HAP-1 (cell line): ENCODE data around the gene FOXO3.
"Not testable (repeated sequence)": the region's sequence is repeated elsewhere in the genome, so short reads cannot be mapped to it uniquely, and the experiment has no call there.

ENCODE experiments used
- DNase-seq, 2 experiments: peaks; one replicate each; pipeline ENCODE4 v3.0.0-alpha.2; 2016 to 2020; ENCODE audit warnings: low spot score in 2 of 2
- H3K27me3 ChIP-seq: fragments of 250-450 bp; sonication (Bioruptor Pico); 2 replicates; pipeline ENCODE4 v1.5.1; 2020; ENCODE audit warnings: low read depth, mild to moderate bottlenecking, moderate library complexity
- H3K36me3 ChIP-seq: fragments of 250-450 bp; sonication (Bioruptor Pico); replicated peaks from 2 replicates; pipeline ENCODE4 v1.5.1; 2020; ENCODE audit warnings: mild to moderate bottlenecking
- H3K4me1 ChIP-seq: fragments of 250-450 bp; sonication (Bioruptor Pico); 2 replicates; pipeline ENCODE4 v1.5.1; 2020; ENCODE audit warnings: mild to moderate bottlenecking
- H3K4me3 ChIP-seq: fragments of 250-450 bp; sonication (Bioruptor Pico); 2 replicates; pipeline ENCODE4 v1.5.1; 2020; ENCODE audit warnings: mild to moderate bottlenecking, moderate library complexity
- H3K9me3 ChIP-seq: fragments of 250-450 bp; sonication (Bioruptor Pico); 2 replicates; pipeline ENCODE4 v1.5.1; 2020; ENCODE audit warnings: mild to moderate bottlenecking, moderate library complexity
- in situ Hi-C: fragments of 300-500 bp; cut with MboI; formaldehyde crosslinking; loops from 3 replicates; pipeline ENCODE4 v1.14.3; 2020; ENCODE audit warnings: low sequenced_read_pairs, inconsistent platforms, mixed read lengths

Gene FOXO3

DNA sequence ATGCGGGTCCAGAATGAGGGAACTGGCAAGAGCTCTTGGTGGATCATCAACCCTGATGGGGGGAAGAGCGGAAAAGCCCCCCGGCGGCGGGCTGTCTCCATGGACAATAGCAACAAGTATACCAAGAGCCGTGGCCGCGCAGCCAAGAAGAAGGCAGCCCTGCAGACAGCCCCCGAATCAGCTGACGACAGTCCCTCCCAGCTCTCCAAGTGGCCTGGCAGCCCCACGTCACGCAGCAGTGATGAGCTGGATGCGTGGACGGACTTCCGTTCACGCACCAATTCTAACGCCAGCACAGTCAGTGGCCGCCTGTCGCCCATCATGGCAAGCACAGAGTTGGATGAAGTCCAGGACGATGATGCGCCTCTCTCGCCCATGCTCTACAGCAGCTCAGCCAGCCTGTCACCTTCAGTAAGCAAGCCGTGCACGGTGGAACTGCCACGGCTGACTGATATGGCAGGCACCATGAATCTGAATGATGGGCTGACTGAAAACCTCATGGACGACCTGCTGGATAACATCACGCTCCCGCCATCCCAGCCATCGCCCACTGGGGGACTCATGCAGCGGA is 102.9 kb downstream of the FOXO3 start:
- DNase-seq, H3K4me1 ChIP-seq, H3K27me3 ChIP-seq, in situ Hi-C loops, H3K4me3 ChIP-seq, H3K9me3 ChIP-seq: not testable (repeated sequence)
- peaks cover 11% of the 10 kb centered on the region; the same call in 1 of the 2 replicates for H3K36me3 ChIP-seq

DNA sequence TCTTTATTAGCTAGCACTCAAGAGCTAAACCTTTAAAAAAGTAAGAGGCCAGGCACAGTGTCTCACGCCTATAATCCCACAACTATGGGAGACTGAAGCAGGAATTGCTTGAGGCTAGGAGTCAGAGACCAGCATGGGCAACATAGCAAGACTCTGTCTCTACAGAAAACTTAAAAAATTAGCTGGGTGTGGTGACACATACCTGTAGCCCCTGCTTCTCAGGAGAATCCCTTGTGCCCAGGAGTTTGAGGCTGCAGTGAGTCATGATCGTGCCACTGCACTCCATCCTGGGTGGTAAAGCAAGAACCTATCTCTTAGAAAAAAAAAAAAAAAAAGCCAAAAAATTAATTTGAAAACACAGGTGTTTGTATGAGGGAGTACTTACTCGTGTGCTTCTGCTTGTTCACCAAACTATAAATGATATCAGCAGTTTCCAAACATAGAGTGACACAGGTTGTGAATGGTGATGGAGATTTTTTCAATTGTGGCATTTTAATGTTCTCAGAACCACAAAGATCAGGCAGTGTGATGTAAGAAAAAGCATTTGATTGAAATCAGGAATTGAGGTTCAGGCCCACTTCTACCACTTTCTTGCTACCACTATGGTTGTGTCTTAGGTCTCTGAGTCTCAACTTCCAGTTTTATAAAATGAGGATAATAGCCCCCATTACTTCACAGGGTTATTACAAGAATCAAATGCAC is 104.9 kb downstream of the FOXO3 start:
- DNase-seq, result no peak
- Histone ChIP-seq H3K36me3 (peaks cover 11% of the 10 kb centered on the region; the same call in 1 of the 2 replicates), H3K9me3 (no peaks in the 10 kb centered on the region), H3K27me3 (no peaks in the 10 kb centered on the region), H3K4me1 (peaks cover 5% of the 10 kb centered on the region; the same call in 1 of the 2 replicates), H3K4me3 (no peak overlapping the region)
- in situ Hi-C loops, result no loop called here

DNA sequence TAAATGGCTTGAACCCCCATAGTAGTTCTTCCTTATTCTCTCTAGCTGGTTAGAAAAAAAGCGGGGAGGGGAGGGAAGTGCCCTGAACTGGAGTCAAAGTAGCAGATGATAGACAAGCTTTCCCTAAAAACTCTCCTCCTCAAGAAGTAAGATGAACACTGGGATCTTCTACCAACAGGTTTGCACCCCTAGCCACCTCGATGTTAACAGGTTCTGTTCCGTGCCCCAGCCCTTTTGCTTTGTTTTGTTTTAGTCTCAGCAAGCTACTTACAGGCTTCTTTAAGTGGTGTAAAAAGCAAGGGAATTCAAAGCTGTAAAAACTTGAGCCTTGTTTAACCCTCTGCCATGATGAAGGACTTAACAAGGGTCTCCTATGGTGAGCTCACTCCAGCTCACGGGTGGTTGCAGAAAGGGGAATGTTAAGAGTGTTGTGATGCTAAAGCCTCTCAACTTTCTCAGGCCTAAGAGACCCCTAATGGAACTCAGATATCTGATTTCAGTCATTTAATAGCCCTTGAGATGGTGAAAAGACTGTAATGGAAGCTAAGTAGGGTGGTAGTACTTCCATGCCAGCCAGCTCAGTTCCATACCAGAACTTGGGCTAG is 106.0 kb downstream of the FOXO3 start:
- DNase-seq, result no peak
- in situ Hi-C loops, result no loop called here
- Histone ChIP-seq H3K9me3 (no peaks in the 10 kb centered on the region), H3K36me3 (peaks cover 11% of the 10 kb centered on the region; the same call in 1 of the 2 replicates), H3K4me3 (no peak overlapping the region), H3K4me1 (peaks cover 5% of the 10 kb centered on the region; the same call in 1 of the 2 replicates), H3K27me3 (no peaks in the 10 kb centered on the region)

DNA sequence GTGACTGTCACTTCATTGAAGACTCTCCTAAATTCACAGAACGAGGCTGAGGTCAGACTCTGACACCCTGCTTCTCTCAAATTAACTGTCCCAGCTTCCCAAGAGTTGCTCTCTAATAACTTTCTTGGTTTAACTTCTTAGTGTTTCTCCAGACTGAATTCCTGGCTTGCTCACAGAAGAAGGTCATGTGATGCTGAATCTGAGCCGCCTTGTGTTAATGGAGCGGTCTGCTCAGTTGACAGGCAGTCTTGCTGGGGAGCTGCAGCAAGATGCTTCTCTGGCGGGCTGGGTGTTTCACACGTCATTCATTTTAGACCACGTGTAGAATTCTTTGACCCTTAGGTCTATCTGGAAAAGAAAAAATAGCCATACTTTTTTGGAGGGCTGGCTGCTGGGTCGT is 107.3 kb downstream of the FOXO3 start:
- H3K27me3 ChIP-seq, result no peaks in the 10 kb centered on the region
- in situ Hi-C loops, result no loop called here
- peaks cover 11% of the 10 kb centered on the region; the same call in 1 of the 2 replicates for H3K36me3 ChIP-seq
- H3K4me3 ChIP-seq, result no peak overlapping the region
- H3K4me1 ChIP-seq, result peaks cover 5% of the 10 kb centered on the region; the same call in 1 of the 2 replicates
- DNase-seq, result no peak
- H3K9me3 ChIP-seq, result no peaks in the 10 kb centered on the region

DNA sequence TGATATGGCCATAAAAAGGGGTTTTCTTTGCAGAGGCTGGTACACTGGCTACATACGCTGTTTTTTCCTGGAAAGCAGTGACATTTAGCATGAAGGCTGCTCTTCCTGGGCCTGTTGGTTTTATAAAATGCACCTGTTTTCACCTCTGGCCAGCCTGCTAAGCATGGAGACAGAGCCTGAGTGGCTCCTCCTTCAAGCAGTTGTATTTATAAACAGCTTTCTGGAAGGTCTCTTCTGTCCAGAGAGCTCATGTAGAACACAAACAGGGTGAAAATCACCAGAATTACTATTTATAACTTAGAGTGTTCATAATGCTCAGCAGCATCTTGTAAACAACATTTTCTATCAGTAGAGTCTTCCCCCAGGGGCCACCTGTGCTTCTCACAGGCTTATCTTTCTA is 109.0 kb downstream of the FOXO3 start:
- in situ Hi-C loops, result no loop called here
- Histone ChIP-seq H3K4me1 (peaks cover 5% of the 10 kb centered on the region; the same call in 1 of the 2 replicates), H3K9me3 (no peaks in the 10 kb centered on the region), H3K27me3 (no peaks in the 10 kb centered on the region), H3K36me3 (peaks cover 10% of the 10 kb centered on the region; the same call in 1 of the 2 replicates), H3K4me3 (no peak overlapping the region)
- no peak for DNase-seq

DNA sequence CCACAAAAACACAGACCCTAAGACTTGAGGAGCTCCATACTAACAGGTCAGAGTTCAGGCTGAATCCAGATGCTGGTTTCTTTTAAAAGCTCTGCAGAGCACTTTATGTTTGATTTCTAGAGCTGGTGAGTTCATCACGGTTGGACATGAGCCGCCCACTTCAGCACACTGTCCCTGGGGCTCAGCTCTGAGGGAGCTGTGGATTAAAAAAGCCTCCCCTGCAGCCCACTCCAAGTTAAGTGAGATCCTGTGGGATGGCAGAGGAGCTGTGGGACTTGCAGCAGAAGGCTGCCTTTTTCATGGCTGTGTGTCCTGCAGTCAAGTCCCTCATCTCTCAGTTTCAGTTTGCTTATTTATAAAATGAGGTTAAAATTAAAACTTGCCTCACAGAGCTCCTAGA is 110.5 kb downstream of the FOXO3 start:
- Histone ChIP-seq H3K36me3 (0 out of 2 replicates have a peak, but pooled peaks cover 5% of the 10 kb centered on the region), H3K27me3 (no peaks in the 10 kb centered on the region), H3K9me3 (no peaks in the 10 kb centered on the region), H3K4me3 (no peak overlapping the region), H3K4me1 (peaks cover 5% of the 10 kb centered on the region; the same call in 1 of the 2 replicates)
- in situ Hi-C loops, result no loop called here
- no peak for DNase-seq

DNA sequence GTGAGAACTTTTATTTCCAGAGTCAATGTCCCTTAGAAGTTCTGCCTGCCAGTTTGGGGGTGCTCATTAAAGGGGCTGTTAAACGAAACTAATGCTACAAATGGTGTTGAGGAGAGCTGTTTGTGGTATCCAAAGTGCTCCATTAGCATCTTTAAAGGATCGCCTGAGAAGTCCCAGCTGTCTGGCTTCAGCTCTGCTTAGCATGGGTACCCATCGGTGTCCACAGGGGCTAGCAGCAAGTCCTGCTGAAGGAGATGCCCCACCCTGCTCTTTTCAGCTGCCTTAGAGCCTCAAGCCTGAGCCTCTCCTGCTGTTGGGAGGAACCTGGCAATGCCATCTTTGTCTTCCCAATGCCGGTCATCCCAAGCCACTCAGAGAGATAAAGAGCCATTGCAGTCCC is 111.1 kb downstream of the FOXO3 start:
- in situ Hi-C loops, result no loop called here

DNA sequence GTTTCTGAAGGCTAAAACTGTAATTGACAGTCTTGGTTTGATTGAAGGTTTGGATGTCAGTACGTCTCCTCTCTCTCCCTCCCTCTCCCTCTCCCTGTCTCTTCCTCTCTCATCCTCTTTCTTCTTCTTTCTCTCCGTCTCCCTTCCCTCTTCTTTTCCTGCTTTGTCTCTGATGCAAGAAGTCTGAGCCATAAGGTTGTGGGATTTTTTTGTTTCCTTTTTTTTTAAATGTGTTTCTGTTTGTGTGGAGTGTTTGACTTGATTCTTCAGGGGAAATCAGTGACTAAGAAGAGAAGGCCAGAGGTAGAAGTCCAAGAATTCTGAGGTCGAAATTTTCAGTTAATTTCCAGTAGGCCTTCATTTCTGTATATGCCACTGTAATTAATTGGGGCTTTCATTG is 111.9 kb downstream of the FOXO3 start:
- Histone ChIP-seq H3K4me1 (peaks cover 2% of the 10 kb centered on the region; the same call in 1 of the 2 replicates), H3K27me3 (no peaks in the 10 kb centered on the region), H3K9me3 (no peaks in the 10 kb centered on the region), H3K36me3 (0 out of 2 replicates have a peak, but pooled peaks cover 5% of the 10 kb centered on the region), H3K4me3 (no peak overlapping the region)
- DNase-seq, result no peak
- in situ Hi-C loops, result no loop called here

More for the DNA sequence above, 111.1 kb downstream of the FOXO3 start:
- DNase-seq, result no peak
- H3K4me3 ChIP-seq, result no peak overlapping the region
- H3K36me3 ChIP-seq, result 0 out of 2 replicates have a peak, but pooled peaks cover 5% of the 10 kb centered on the region
- no peaks in the 10 kb centered on the region for H3K27me3 ChIP-seq
- no peaks in the 10 kb centered on the region for H3K9me3 ChIP-seq
- peaks cover 6% of the 10 kb centered on the region; the same call in 1 of the 2 replicates for H3K4me1 ChIP-seq

DNA sequence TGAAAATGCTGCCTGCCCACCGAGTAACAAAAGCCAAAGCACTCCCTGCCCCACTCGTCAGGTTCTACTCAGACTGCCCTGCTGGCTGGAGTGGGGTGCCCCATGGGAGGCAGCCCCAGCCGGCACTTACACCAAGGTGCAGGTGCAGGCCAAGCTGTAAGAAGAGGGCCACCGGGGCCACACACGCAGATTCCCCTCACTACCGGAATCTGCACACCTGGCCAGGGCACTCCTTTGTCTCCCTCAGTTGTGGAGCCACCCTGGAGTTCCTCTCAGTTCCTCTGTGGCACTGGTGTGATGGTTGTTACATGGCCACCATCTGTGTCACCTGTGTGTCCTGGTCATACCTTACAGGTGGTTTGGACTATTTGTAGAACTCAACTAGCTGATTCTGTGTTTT is 112.4 kb downstream of the FOXO3 start:
- in situ Hi-C loops, result no loop called here
- Histone ChIP-seq H3K27me3 (no peaks in the 10 kb centered on the region), H3K4me3 (no peak overlapping the region), H3K9me3 (no peaks in the 10 kb centered on the region), H3K36me3 (0 out of 2 replicates have a peak, but pooled peaks cover 3% of the 10 kb centered on the region), H3K4me1 (peaks cover 2% of the 10 kb centered on the region; the same call in 1 of the 2 replicates)
- DNase-seq, result no peak

DNA sequence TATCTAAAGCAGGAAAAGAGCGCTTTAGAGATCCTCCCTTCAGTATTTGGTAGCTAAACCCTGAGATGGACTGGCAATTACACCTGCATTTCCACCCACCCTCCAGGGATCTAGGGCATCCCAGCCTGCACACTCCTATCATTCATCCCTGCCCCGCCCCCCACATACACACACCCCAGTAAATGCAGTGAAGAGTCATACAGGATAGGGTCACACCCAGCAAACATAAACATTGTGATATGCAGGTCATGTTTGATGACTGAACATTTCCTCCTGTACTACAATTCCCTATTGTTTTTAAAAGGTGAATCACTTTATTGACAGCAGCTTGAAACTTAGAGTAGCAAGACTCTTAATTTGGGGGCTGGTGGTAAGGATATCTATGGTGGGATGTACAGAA is 112.9 kb downstream of the FOXO3 start:
- Histone ChIP-seq H3K27me3 (no peaks in the 10 kb centered on the region), H3K4me3 (no peak overlapping the region), H3K4me1 (peaks cover 2% of the 10 kb centered on the region; the same call in 1 of the 2 replicates), H3K9me3 (no peaks in the 10 kb centered on the region), H3K36me3 (no peaks in the 10 kb centered on the region)
- no peak for DNase-seq
- in situ Hi-C loops, result no loop called here

DNA sequence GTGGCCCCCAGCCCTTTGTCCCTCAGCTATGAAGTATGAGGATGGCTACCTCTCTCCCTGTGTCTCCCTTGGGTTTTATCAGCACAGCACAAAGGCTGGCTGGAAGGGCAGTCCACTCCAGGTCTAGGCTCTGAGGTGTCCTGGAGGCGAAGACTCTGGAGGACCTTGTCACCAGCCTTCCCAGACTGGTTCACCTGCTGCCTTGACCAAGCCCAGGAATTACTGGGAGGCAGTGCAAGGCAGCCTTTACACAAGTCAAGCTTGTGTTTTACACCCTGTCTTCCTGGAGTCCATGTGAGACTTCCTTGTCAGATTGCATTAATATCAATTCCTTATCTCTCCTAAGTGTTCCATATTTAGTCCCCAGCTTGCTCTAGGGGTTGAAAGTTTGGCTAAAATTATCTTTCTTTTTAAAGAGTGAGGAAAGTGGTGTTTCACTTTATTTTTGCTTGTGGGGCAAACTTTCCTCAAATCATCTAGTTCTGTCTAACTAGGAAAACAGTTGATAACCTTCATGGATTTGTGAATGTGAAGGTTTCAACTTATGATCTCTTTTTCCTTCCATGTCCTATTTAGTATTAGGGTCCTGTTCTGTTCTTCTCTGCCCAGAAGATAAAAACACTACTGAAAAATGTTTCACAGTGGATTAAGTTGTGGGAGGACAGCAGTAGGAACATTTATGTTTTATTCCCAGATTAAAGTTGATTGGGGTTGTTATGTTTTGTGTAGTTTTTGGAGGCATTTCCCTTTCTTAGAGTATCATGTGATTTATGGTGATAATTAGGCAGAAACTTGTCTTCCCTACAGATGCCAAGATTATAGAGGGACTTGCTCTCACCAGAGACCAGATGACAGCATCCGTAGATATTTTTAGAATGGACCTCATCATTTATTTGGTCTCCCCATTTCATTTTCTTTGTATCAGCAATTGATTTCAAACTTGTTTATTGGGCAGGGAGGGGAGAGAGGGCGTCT is 114.8 kb downstream of the FOXO3 start:
- Histone ChIP-seq H3K4me1 (peaks cover 2% of the 10 kb centered on the region; the same call in 1 of the 2 replicates), H3K4me3 (no peak overlapping the region), H3K36me3 (no peaks in the 10 kb centered on the region), H3K27me3 (no peaks in the 10 kb centered on the region), H3K9me3 (no peaks in the 10 kb centered on the region)
- in situ Hi-C loops, result no loop called here
- DNase-seq, result no peak

DNA sequence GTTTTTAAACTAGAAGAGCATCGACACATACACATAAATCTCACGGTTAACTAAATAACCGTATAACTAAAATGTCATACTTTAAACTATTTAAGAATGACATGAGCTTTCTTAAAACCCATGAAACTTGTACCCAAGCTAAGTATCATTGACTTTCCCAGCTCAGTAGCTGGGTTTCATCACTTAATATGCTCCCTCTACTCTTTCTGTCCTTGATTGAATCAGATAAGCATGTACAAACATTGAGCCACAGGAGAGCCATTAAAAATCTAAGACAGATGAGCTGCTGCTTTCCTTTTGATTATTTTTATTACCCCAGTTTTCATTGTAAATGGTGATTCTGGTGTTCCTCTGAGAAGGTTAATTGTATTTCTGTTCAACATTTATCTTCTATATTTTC is 115.8 kb downstream of the FOXO3 start:
- H3K9me3 ChIP-seq, result no peaks in the 10 kb centered on the region
- DNase-seq, result no peak
- no peaks in the 10 kb centered on the region for H3K36me3 ChIP-seq
- no peaks in the 10 kb centered on the region for H3K27me3 ChIP-seq
- peaks cover 2% of the 10 kb centered on the region; the same call in 1 of the 2 replicates for H3K4me1 ChIP-seq
- H3K4me3 ChIP-seq, result no peak overlapping the region
- in situ Hi-C loops, result no loop called here

DNA sequence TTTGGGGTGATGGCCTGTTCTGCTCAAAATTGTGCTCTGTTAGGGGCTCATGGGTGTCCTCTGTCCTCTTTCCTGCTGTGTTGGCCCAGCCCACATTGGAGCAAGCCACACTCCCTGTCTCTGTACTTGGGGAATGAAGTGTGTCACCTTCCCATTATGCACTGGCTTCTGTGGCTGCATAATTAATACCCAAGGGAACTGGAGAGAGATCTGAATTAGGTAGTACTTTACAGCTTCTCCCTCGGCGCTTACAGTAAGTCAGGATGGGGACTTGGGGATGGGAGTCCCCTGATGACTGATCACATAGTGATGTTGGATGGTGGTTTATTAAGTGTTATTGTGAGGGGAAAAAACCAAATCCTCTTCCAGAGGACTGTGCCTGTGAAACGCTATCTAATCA is 116.6 kb downstream of the FOXO3 start:
- Histone ChIP-seq H3K4me3 (no peak overlapping the region), H3K27me3 (no peaks in the 10 kb centered on the region), H3K4me1 (peaks cover 2% of the 10 kb centered on the region; the same call in 1 of the 2 replicates), H3K36me3 (no peaks in the 10 kb centered on the region), H3K9me3 (no peaks in the 10 kb centered on the region)
- DNase-seq, result no peak
- in situ Hi-C loops, result no loop called here
